Smooth muscle cell (in vitro differentiated cells): ENCODE results near the gene NUFIP2. TPM values are rescaled to one million over a fixed set of nuclear protein-coding genes. Genes with fewer than 3 reads are reported as not detected.

Experiments
- DNase-seq: peaks from one replicate; lab custom pipeline; 2025; ENCODE audit not compliant: unreplicated experiment; lab: John Stamatoyannopoulos, UW
- H2AFZ ChIP-seq: fragments of 200-600 bp; sonication (generic); 2 replicates; pipeline ENCODE4 v1.6.0; 2016; ENCODE audit warnings: antibody characterized with exemption, low read depth, mild to moderate bottlenecking
- H3F3A ChIP-seq: fragments of 200-600 bp; sonication (generic); 2 replicates; pipeline ENCODE4 v1.6.0; 2017; ENCODE audit warnings: antibody characterized with exemption, low read depth
- H3K27ac ChIP-seq: fragments of 200-600 bp; sonication (generic); 2 replicates; pipeline ENCODE4 v1.5.1; 2016; ENCODE audit warnings: low read depth, mild to moderate bottlenecking
- H3K27me3 ChIP-seq: fragments of 200-600 bp; sonication (generic); 2 replicates; pipeline ENCODE4 v1.6.1; 2016; ENCODE audit warnings: low read depth, mild to moderate bottlenecking
- H3K36me3 ChIP-seq: fragments of 200-600 bp; sonication (generic); 2 replicates; pipeline ENCODE4 v1.5.1; 2016; ENCODE audit warnings: low read depth
- H3K4me1 ChIP-seq: fragments of 200-600 bp; sonication (generic); 2 replicates; pipeline ENCODE4 v1.5.1; 2016; ENCODE audit warnings: low read depth
- H3K4me2 ChIP-seq: fragments of 200-600 bp; sonication (generic); 2 replicates; pipeline ENCODE4 v1.6.0; 2016; ENCODE audit warnings: mild to moderate bottlenecking
- H3K4me3 ChIP-seq: fragments of 200-600 bp; sonication (generic); 2 replicates; pipeline ENCODE4 v1.5.1; 2016; ENCODE audit warnings: mild to moderate bottlenecking
- H3K79me2 ChIP-seq: fragments of 200-600 bp; sonication (generic); 2 replicates; pipeline ENCODE4 v1.6.0; 2016; ENCODE audit warnings: low read depth, mild to moderate bottlenecking
- H3K9ac ChIP-seq: fragments of 200-600 bp; sonication (generic); 2 replicates; pipeline ENCODE4 v1.6.0; 2016; ENCODE audit warnings: low read depth
- H3K9me3 ChIP-seq: fragments of 200-600 bp; sonication (generic); replicated peaks from 2 replicates; pipeline ENCODE4 v1.5.1; 2016; ENCODE audit warnings: low read depth
- H4K20me1 ChIP-seq: fragments of 200-600 bp; sonication (generic); 2 replicates; pipeline ENCODE4 v1.6.0; 2016; ENCODE audit warnings: low read depth
- CTCF ChIP-seq: fragments of 200-600 bp; sonication (generic); IDR thresholded peaks from 2 replicates; pipeline ENCODE4 v1.5.1; 2017; ENCODE audit warnings: borderline replicate concordance, mild to moderate bottlenecking, antibody characterized with exemption; ENCODE audit not compliant: insufficient read depth, poor library complexity, severe bottlenecking
- WGBS: methylation state at CpG from one replicate; pipeline ENCODE4 v1.1.7; 2016; ENCODE audit warnings: low lambda C conversion rate; 5-methylcytosine and 5-hydroxymethylcytosine counted together
- polyA plus RNA-seq: library from polyadenylated mRNA; unstranded; fragments of >200 nt; fragmentation: Nextera tagmentation; extraction: Ambion mirVana; gene quantifications from 2 replicates; pipeline ENCODE4 v1.2.1, GENCODE V29; 2016
- total RNA-seq: library from RNA; depleted of rRNA; stranded (reverse); fragments of >200 nt; gene quantifications from 2 replicates; pipeline ENCODE4 v1.2.3, GENCODE V29; 2014

The NUFIP2 gene
- total and polyA plus RNA-seq, 2 experiments from 2014 or later: 8.9 to 50.3 TPM

- Histone ChIP-seq H3F3A (peaks cover 15% of the 10 kb centered on the region), H3K4me2 (no peak overlapping the region), H3K27ac (peak overlapping the region; percentile 1), H4K20me1 (peaks cover 48% of the 10 kb centered on the region), H3K4me3 (no peak overlapping the region), H3K36me3 (no peaks in the 10 kb centered on the region), H2AFZ (no peak overlapping the region), H3K9me3 (no peaks in the 10 kb centered on the region), H3K9ac (no peak overlapping the region), H3K4me1 (no peaks in the 10 kb centered on the region), H3K27me3 (no peaks in the 10 kb centered on the region), H3K79me2 (no peaks in the 10 kb centered on the region)
- TF ChIP-seq CTCF: peak; percentile 49
- no peak for DNase-seq
- WGBS: 73% methylated on average over 7 of the region's 7 CpGs
Measured at GRCh38 chr17:29252101-29252791, 41.7 kb downstream of the NUFIP2 start.

- no peaks in the 10 kb centered on the region for H3K9me3 ChIP-seq
- H3K4me2 ChIP-seq: no peak overlapping the region
- no peaks in the 10 kb centered on the region for H3K79me2 ChIP-seq
- WGBS: 85% methylated on average over 2 of the region's 2 CpGs
- peaks cover 19% of the 10 kb centered on the region for H3F3A ChIP-seq
- H3K27ac ChIP-seq: peak overlapping the region; percentile 42
- no peaks in the 10 kb centered on the region for H3K27me3 ChIP-seq
- H4K20me1 ChIP-seq: peaks cover 38% of the 10 kb centered on the region
- H3K4me1 ChIP-seq: peaks cover 7% of the 10 kb centered on the region
- H3K36me3 ChIP-seq: no peaks in the 10 kb centered on the region
- no peak for DNase-seq
- TF ChIP-seq CTCF: no peak
- no peak overlapping the region for H3K9ac ChIP-seq
- no peak overlapping the region for H3K4me3 ChIP-seq
- no peak overlapping the region for H2AFZ ChIP-seq
Measured at GRCh38 chr17:29251184-29251583, 42.8 kb downstream of the NUFIP2 start.

GRCh38 chr17:29250666-29251065 is 43.3 kb downstream of the NUFIP2 start:
- Histone ChIP-seq H3K4me2 (no peak overlapping the region), H3K36me3 (no peaks in the 10 kb centered on the region), H3K27me3 (no peaks in the 10 kb centered on the region), H3K27ac (peak overlapping the region; percentile 42), H3K79me2 (no peaks in the 10 kb centered on the region), H2AFZ (no peak overlapping the region), H3K9ac (no peak overlapping the region), H3K4me1 (peaks cover 12% of the 10 kb centered on the region), H3K4me3 (no peak overlapping the region), H3K9me3 (no peaks in the 10 kb centered on the region), H3F3A (peaks cover 19% of the 10 kb centered on the region), H4K20me1 (peaks cover 33% of the 10 kb centered on the region)
- TF ChIP-seq CTCF: no peak
- 20% methylated on average over 1 of the region's 1 CpG for WGBS
- DNase-seq: no peak

GRCh38 chr17:29248845-29249244 is 45.1 kb downstream of the NUFIP2 start:
- Histone ChIP-seq H3K4me2 (no peak overlapping the region), H4K20me1 (peaks cover 21% of the 10 kb centered on the region), H3K4me1 (peaks cover 12% of the 10 kb centered on the region), H3K27ac (no peak overlapping the region), H2AFZ (no peak overlapping the region), H3F3A (peaks cover 19% of the 10 kb centered on the region), H3K9ac (no peak overlapping the region), H3K36me3 (no peaks in the 10 kb centered on the region), H3K9me3 (no peaks in the 10 kb centered on the region), H3K79me2 (no peaks in the 10 kb centered on the region), H3K27me3 (no peaks in the 10 kb centered on the region), H3K4me3 (no peak overlapping the region)
- 87% methylated on average over 5 of the region's 5 CpGs for WGBS
- TF ChIP-seq CTCF: no peak
- DNase-seq: no peak
